ES-I3 (cell line): Measurements from ENCODE around the gene FREM2.

Experiments used
- H3K36me3 ChIP-seq: 2 replicates; pipeline ENCODE4 v1.6.1; 2013; ENCODE audit warnings: mild to moderate bottlenecking, low read length, control low read depth, moderate library complexity; ENCODE audit not compliant: insufficient read depth
- H3K4me1 ChIP-seq: 2 replicates; pipeline ENCODE4 v1.6.1; 2013; ENCODE audit warnings: mild to moderate bottlenecking, control low read depth, low read length; ENCODE audit not compliant: insufficient read depth
- H3K9ac ChIP-seq: 2 replicates; pipeline ENCODE4 v1.6.1; 2013; ENCODE audit warnings: low read depth, mild to moderate bottlenecking, low read length, moderate library complexity
- H3K9me3 ChIP-seq: 2 replicates; pipeline ENCODE4 v1.6.1; 2013; ENCODE audit warnings: mild to moderate bottlenecking, low read length, moderate library complexity; ENCODE audit not compliant: control insufficient read depth, insufficient read depth

Gene FREM2

GRCh38 chr13:38686577-38687245 is at the start of gene FREM2:
Gene FREM2 (plus strand): TSS chr13:38687077. CDS start chr13:38687345, 268 bp downstream.
- Histone ChIP-seq H3K9ac (peak within 1 kb of the TSS; percentile 65), H3K36me3 (no peaks in the 10 kb centered on the region), H3K4me1 (no peaks in the 10 kb centered on the region), H3K9me3 (no peaks in the 10 kb centered on the region)

GRCh38 chr13:38637576-38637975 is 49.3 kb upstream of the FREM2 start:
- Histone ChIP-seq H3K4me1 (no peaks in the 10 kb centered on the region; the same call in 1 of the 2 replicates), H3K36me3 (no peaks in the 10 kb centered on the region), H3K9ac (no peak overlapping the region), H3K9me3 (no peaks in the 10 kb centered on the region)

- no peak overlapping the region for H3K9ac ChIP-seq
- H3K9me3 ChIP-seq: no peaks in the 10 kb centered on the region
- no peaks in the 10 kb centered on the region; the same call in 1 of the 2 replicates for H3K4me1 ChIP-seq
- no peaks in the 10 kb centered on the region for H3K36me3 ChIP-seq
Measured at GRCh38 chr13:38641164-38641948, 45.5 kb upstream of the FREM2 start.

- no peak overlapping the region for H3K9ac ChIP-seq
- no peaks in the 10 kb centered on the region for H3K36me3 ChIP-seq
- H3K9me3 ChIP-seq: no peaks in the 10 kb centered on the region
- peaks cover 4% of the 10 kb centered on the region; the same call in 1 of the 2 replicates for H3K4me1 ChIP-seq
Measured at GRCh38 chr13:38647312-38647711, 39.6 kb upstream of the FREM2 start.

GRCh38 chr13:38648912-38649311 is 38.0 kb upstream of the FREM2 start:
- H3K4me1 ChIP-seq: peaks cover 4% of the 10 kb centered on the region; the same call in 1 of the 2 replicates
- H3K9ac ChIP-seq: no peak overlapping the region
- H3K36me3 ChIP-seq: no peaks in the 10 kb centered on the region
- H3K9me3 ChIP-seq: no peaks in the 10 kb centered on the region

GRCh38 chr13:38656699-38657098 is 30.2 kb upstream of the FREM2 start:
- Histone ChIP-seq H3K4me1 (no peaks in the 10 kb centered on the region), H3K9me3 (no peaks in the 10 kb centered on the region), H3K36me3 (no peaks in the 10 kb centered on the region), H3K9ac (no peak overlapping the region)

- no peaks in the 10 kb centered on the region for H3K36me3 ChIP-seq
- no peaks in the 10 kb centered on the region for H3K4me1 ChIP-seq
- H3K9me3 ChIP-seq: no peaks in the 10 kb centered on the region
- H3K9ac ChIP-seq: no peak overlapping the region
Measured at GRCh38 chr13:38657191-38657590, 29.7 kb upstream of the FREM2 start.

- Histone ChIP-seq H3K9me3 (no peaks in the 10 kb centered on the region), H3K36me3 (no peaks in the 10 kb centered on the region), H3K9ac (no peak overlapping the region), H3K4me1 (no peaks in the 10 kb centered on the region)
Measured at GRCh38 chr13:38658906-38659305, 28.0 kb upstream of the FREM2 start.

- Histone ChIP-seq H3K9ac (no peak overlapping the region), H3K4me1 (no peaks in the 10 kb centered on the region), H3K36me3 (no peaks in the 10 kb centered on the region), H3K9me3 (no peaks in the 10 kb centered on the region)
Measured at GRCh38 chr13:38661010-38661675, 25.7 kb upstream of the FREM2 start.

- Histone ChIP-seq H3K36me3 (no peaks in the 10 kb centered on the region), H3K9ac (no peak overlapping the region), H3K4me1 (no peaks in the 10 kb centered on the region), H3K9me3 (no peaks in the 10 kb centered on the region)
Measured at GRCh38 chr13:38662362-38662761, 24.5 kb upstream of the FREM2 start.

GRCh38 chr13:38664906-38665305 is 22.0 kb upstream of the FREM2 start:
- no peaks in the 10 kb centered on the region for H3K4me1 ChIP-seq
- no peaks in the 10 kb centered on the region for H3K36me3 ChIP-seq
- H3K9ac ChIP-seq: no peak overlapping the region
- H3K9me3 ChIP-seq: no peaks in the 10 kb centered on the region

GRCh38 chr13:38667526-38668109 is 19.3 kb upstream of the FREM2 start:
- H3K4me1 ChIP-seq: no peaks in the 10 kb centered on the region
- H3K36me3 ChIP-seq: no peaks in the 10 kb centered on the region
- H3K9ac ChIP-seq: no peak overlapping the region
- H3K9me3 ChIP-seq: no peaks in the 10 kb centered on the region

- H3K4me1 ChIP-seq: no peaks in the 10 kb centered on the region
Measured at GRCh38 chr13:38669234-38669964, 17.5 kb upstream of the FREM2 start.

GRCh38 chr13:38670627-38671026 is 16.2 kb upstream of the FREM2 start:
- Histone ChIP-seq H3K9ac (no peak overlapping the region), H3K4me1 (no peaks in the 10 kb centered on the region), H3K9me3 (no peaks in the 10 kb centered on the region), H3K36me3 (no peaks in the 10 kb centered on the region)

More at GRCh38 chr13:38669234-38669964, 17.5 kb upstream of the FREM2 start:
- Histone ChIP-seq H3K9ac (no peak overlapping the region), H3K9me3 (no peaks in the 10 kb centered on the region), H3K36me3 (no peaks in the 10 kb centered on the region)
